DND-41 (cell line): Measurements from ENCODE around the gene CACNA2D3.

Experiments used
- ATAC-seq: fragments of 200-7000 bp; cut with Tn5 transposase; 3 replicates; pipeline ENCODE4 v1.9.1; 2021; ENCODE audit warnings: low read depth; ENCODE audit not compliant: insufficient read depth
- DNase-seq: peaks from one replicate; pipeline ENCODE4 v3.0.0-alpha.2; 2020
- H2AFZ ChIP-seq: 2 replicates; pipeline ENCODE4 v1.6.0; 2012; ENCODE audit warnings: low read depth, low read length
- H3K27ac ChIP-seq: 2 replicates; pipeline ENCODE4 v1.5.1; 2012; ENCODE audit warnings: low read length, inconsistent platforms
- H3K27me3 ChIP-seq: fragments of 200-600 bp; sonication (generic); 2 replicates; pipeline ENCODE4 v1.6.0; 2012; ENCODE audit warnings: low read length, mild to moderate bottlenecking, inconsistent platforms; ENCODE audit not compliant: insufficient read depth, poor library complexity
- H3K36me3 ChIP-seq: 2 replicates; pipeline ENCODE4 v1.5.1; 2012; ENCODE audit warnings: low read length, inconsistent platforms; ENCODE audit not compliant: insufficient read depth
- H3K4me1 ChIP-seq: 2 replicates; pipeline ENCODE4 v1.5.1; 2012; ENCODE audit warnings: mild to moderate bottlenecking, low read length; ENCODE audit not compliant: insufficient read depth
- H3K4me2 ChIP-seq: 2 replicates; pipeline ENCODE4 v1.6.0; 2012; ENCODE audit warnings: mild to moderate bottlenecking, moderate library complexity, low read length, inconsistent platforms; ENCODE audit not compliant: insufficient read depth
- H3K4me3 ChIP-seq, 2 experiments: fragments of 200-600 bp in 1 of 2; shearing (Covaris generic) in 1 of 2; 2 replicates each; pipeline ENCODE4 v1.5.1; 2012 to 2016; ENCODE audit warnings: inconsistent platforms in 2 of 2, low read length in 2 of 2, mild to moderate bottlenecking in 2 of 2, low read depth in 1 of 2, moderate library complexity in 1 of 2
- H3K79me2 ChIP-seq: 2 replicates; pipeline ENCODE4 v1.6.0; 2012; ENCODE audit warnings: low read length, inconsistent platforms; ENCODE audit not compliant: insufficient read depth
- H3K9ac ChIP-seq: 2 replicates; pipeline ENCODE4 v1.6.0; 2012; ENCODE audit warnings: low read depth, mild to moderate bottlenecking, inconsistent platforms, low read length, moderate library complexity
- H3K9me3 ChIP-seq: 2 replicates; pipeline ENCODE4 v1.5.1; 2012; ENCODE audit warnings: low read length, moderate library complexity, mild to moderate bottlenecking, inconsistent platforms; ENCODE audit not compliant: insufficient read depth, severe bottlenecking
- H4K20me1 ChIP-seq: 2 replicates; pipeline ENCODE4 v1.6.0; 2012; ENCODE audit warnings: low read length; ENCODE audit not compliant: insufficient read depth
- CTCF ChIP-seq: IDR thresholded peaks from 2 replicates; pipeline ENCODE4 v1.5.1; 2012; ENCODE audit warnings: borderline replicate concordance, low read length, moderate library complexity, mild to moderate bottlenecking; ENCODE audit not compliant: poor library complexity, severe bottlenecking; ENCODE audit errors: extremely low read depth
- EZH2 ChIP-seq: IDR thresholded peaks from 3 replicates; pipeline ENCODE4 v1.6.1; 2012; ENCODE audit warnings: borderline replicate concordance, low read depth, mild to moderate bottlenecking, moderate library complexity, low read length, inconsistent platforms; ENCODE audit not compliant: severe bottlenecking

CACNA2D3 gene

GRCh38 chr3:54712539-54712938 lies 590.2 kb downstream of the CACNA2D3 start:
- H3K36me3 ChIP-seq, result no peaks in the 10 kb centered on the region
- DNase-seq (no peak), ATAC-seq (no peak)
- H3K79me2 ChIP-seq, result no peaks in the 10 kb centered on the region
- H4K20me1 ChIP-seq, result no peaks in the 10 kb centered on the region
- no peaks in the 10 kb centered on the region for H3K9me3 ChIP-seq
- H3K4me2 ChIP-seq, result no peak overlapping the region
- H3K27ac ChIP-seq, result no peak overlapping the region
- H2AFZ ChIP-seq, result no peak overlapping the region
- H3K4me3 ChIP-seq, result no peak overlapping the region
- no peak overlapping the region for H3K9ac ChIP-seq
- no peak for TF ChIP-seq CTCF
- TF ChIP-seq EZH2, result no peak
- no peaks in the 10 kb centered on the region for H3K27me3 ChIP-seq
- no peaks in the 10 kb centered on the region for H3K4me1 ChIP-seq

- Histone ChIP-seq H3K4me1 (no peaks in the 10 kb centered on the region), H3K9me3 (no peaks in the 10 kb centered on the region), H3K36me3 (no peaks in the 10 kb centered on the region), H3K4me2 (no peak overlapping the region), H3K4me3 (no peak overlapping the region), H3K27ac (no peak overlapping the region), H4K20me1 (no peaks in the 10 kb centered on the region), H3K27me3 (no peaks in the 10 kb centered on the region), H3K9ac (no peak overlapping the region), H2AFZ (no peak overlapping the region), H3K79me2 (no peaks in the 10 kb centered on the region)
- TF ChIP-seq CTCF, result no peak
- TF ChIP-seq EZH2, result no peak
- ATAC-seq (no peak), DNase-seq (no peak)
Measured at GRCh38 chr3:54713031-54713430, 590.7 kb downstream of the CACNA2D3 start.

- H3K36me3 ChIP-seq, result no peaks in the 10 kb centered on the region
- no peaks in the 10 kb centered on the region for H3K9me3 ChIP-seq
- ATAC-seq (no peak), DNase-seq (no peak)
- no peaks in the 10 kb centered on the region for H4K20me1 ChIP-seq
- no peak overlapping the region for H3K27ac ChIP-seq
- no peaks in the 10 kb centered on the region for H3K79me2 ChIP-seq
- no peaks in the 10 kb centered on the region for H3K4me1 ChIP-seq
- H3K4me2 ChIP-seq, result no peak overlapping the region
- H2AFZ ChIP-seq, result no peak overlapping the region
- TF ChIP-seq EZH2 (no peak), CTCF (no peak)
- no peak overlapping the region for H3K9ac ChIP-seq
- H3K27me3 ChIP-seq, result no peaks in the 10 kb centered on the region
- H3K4me3 ChIP-seq, result no peak overlapping the region
Measured at GRCh38 chr3:54713455-54713854, 591.1 kb downstream of the CACNA2D3 start.

- Histone ChIP-seq H3K4me1 (no peaks in the 10 kb centered on the region), H3K27ac (no peak overlapping the region), H3K27me3 (no peaks in the 10 kb centered on the region), H3K79me2 (no peaks in the 10 kb centered on the region), H3K36me3 (no peaks in the 10 kb centered on the region), H3K4me2 (no peak overlapping the region), H3K9me3 (no peaks in the 10 kb centered on the region), H3K9ac (no peak overlapping the region), H4K20me1 (no peaks in the 10 kb centered on the region), H2AFZ (no peak overlapping the region), H3K4me3 (no peak overlapping the region)
- no peak for ATAC-seq
- TF ChIP-seq EZH2 (no peak), CTCF (no peak)
- no peak for DNase-seq
Measured at GRCh38 chr3:54714035-54714434, 591.7 kb downstream of the CACNA2D3 start.
